Fibroblast of lung (primary cell): Measurements from ENCODE around the gene DQX1. TPM values are rescaled to one million over a fixed set of nuclear protein-coding genes. Genes with fewer than 3 reads are reported as not detected.
A peak's percentile ranks its signal among the peaks of the same experiment; 100 is the strongest.

Source experiments
- DNase-seq, 2 donors: peaks; one replicate each; pipeline versions ENCODE4 v3.0.0 to v3.0.0-alpha.2; 2010; ENCODE audit warnings: low read depth in 2 of 2
- H2AFZ ChIP-seq: 2 replicates; pipeline ENCODE4 v1.5.1; 2012; ENCODE audit warnings: low read length, control low read depth, inconsistent platforms
- H3K27ac ChIP-seq: 2 replicates; pipeline ENCODE4 v1.5.1; 2011; ENCODE audit warnings: low read length, control low read depth; ENCODE audit not compliant: insufficient read depth
- H3K27me3 ChIP-seq: 2 replicates; pipeline ENCODE4 v1.5.1; 2011; ENCODE audit warnings: mild to moderate bottlenecking, low read length; ENCODE audit not compliant: control insufficient read depth, insufficient read depth
- H3K36me3 ChIP-seq: 2 replicates; pipeline ENCODE4 v1.5.1; 2011; ENCODE audit warnings: low read length; ENCODE audit not compliant: control insufficient read depth, insufficient read depth
- H3K4me1 ChIP-seq: 2 replicates; pipeline ENCODE4 v1.5.1; 2011; ENCODE audit warnings: low read length; ENCODE audit not compliant: control insufficient read depth, insufficient read depth; ENCODE audit errors: extremely low read depth
- H3K4me2 ChIP-seq: 2 replicates; pipeline ENCODE4 v1.5.1; 2011; ENCODE audit warnings: low read length, control low read depth; ENCODE audit not compliant: insufficient read depth; ENCODE audit errors: extremely low read depth
- H3K4me3 ChIP-seq, 4 experiments: fragments of 200-600 bp in 1 of 4; sonication (generic) in 1 of 4; replicated peaks in 1 of 4; 2 replicates each; pipeline ENCODE4 v1.5.1; 2011 to 2016; ENCODE audit warnings: low read length in 4 of 4, low read depth in 3 of 4, mild to moderate bottlenecking in 3 of 4, control low read depth in 2 of 4, inconsistent platforms in 1 of 4, mixed read lengths in 1 of 4; ENCODE audit not compliant: insufficient read depth in 1 of 4; ENCODE audit errors: control extremely low read depth in 1 of 4
- H3K79me2 ChIP-seq: 2 replicates; pipeline ENCODE4 v1.5.1; 2012; ENCODE audit warnings: mild to moderate bottlenecking, low read length, inconsistent platforms; ENCODE audit not compliant: control insufficient read depth, insufficient read depth
- H3K9ac ChIP-seq: 2 replicates; pipeline ENCODE4 v1.5.1; 2011; ENCODE audit warnings: mild to moderate bottlenecking, low read length, control low read depth; ENCODE audit not compliant: insufficient read depth
- H3K9me3 ChIP-seq: 2 replicates; pipeline ENCODE4 v1.5.1; 2012; ENCODE audit warnings: low read depth, low read length; ENCODE audit not compliant: control insufficient read depth, insufficient read depth
- H4K20me1 ChIP-seq: 2 replicates; pipeline ENCODE4 v1.5.1; 2011; ENCODE audit warnings: low read length; ENCODE audit not compliant: control insufficient read depth, insufficient read depth; ENCODE audit errors: extremely low read depth
- CTCF ChIP-seq, 2 donors: IDR thresholded peaks in 1 of 2; conservative IDR thresholded peaks in 1 of 2; 1 replicate in 1 of 2; 2 replicates in 1 of 2; pipeline ENCODE4 v1.5.1; 2011 to 2012; ENCODE audit warnings: low read length in 2 of 2, control low read depth in 1 of 2, inconsistent platforms in 1 of 2, low read depth in 1 of 2, mild to moderate bottlenecking in 1 of 2
- EZH2 ChIP-seq: IDR thresholded peaks from 2 replicates; pipeline ENCODE4 v1.5.1; 2012; ENCODE audit warnings: low read length, control low read depth, mild to moderate bottlenecking; ENCODE audit errors: missing control alignments
- polyA plus RNA-seq, 2 donors: library from polyadenylated mRNA; depleted of rRNA in 1 of 2; stranded (reverse) in 1 of 2; unstranded in 1 of 2; fragments of >200 nt; gene quantifications; 2 replicates each; pipeline ENCODE4 v1.2.1, GENCODE V29; 2011 to 2012; ENCODE audit warnings: missing spikeins in 1 of 2
- total RNA-seq: library from RNA; depleted of rRNA; stranded (reverse); fragments of >200 nt; gene quantifications from 2 replicates; pipeline ENCODE4 v1.2.1, GENCODE V29; 2014

DQX1 gene
- total and polyA plus RNA-seq, 2 donors (not counting 1 experiment from before 2014, with no cell fraction given) = not detected

GRCh38 chr2:74533464-74533863 lies 7.4 kb upstream of the DQX1 start:
- no peaks in the 10 kb centered on the region for H3K9me3 ChIP-seq
- no peak overlapping the region for H3K4me2 ChIP-seq
- H2AFZ ChIP-seq = no peak overlapping the region
- H3K9ac ChIP-seq = no peak overlapping the region
- peaks cover 5% of the 10 kb centered on the region for H3K36me3 ChIP-seq
- H3K27ac ChIP-seq = no peak overlapping the region
- H3K79me2 ChIP-seq = peaks cover 12% of the 10 kb centered on the region
- no peak for DNase-seq
- H3K4me1 ChIP-seq = peaks cover 7% of the 10 kb centered on the region
- no peaks in the 10 kb centered on the region for H4K20me1 ChIP-seq
- peaks cover 2% of the 10 kb centered on the region for H3K27me3 ChIP-seq
- H3K4me3 ChIP-seq = no peak overlapping the region
- TF ChIP-seq EZH2 (no peak), CTCF (conservative IDR thresholded peaks at IDR 0.05 in 1 of 2, IDR thresholded peaks at IDR 0.05 in 1 of 2; ENCODE audit: low read depth in 1 of 2, low read length in 2 of 2) (no peak)

GRCh38 chr2:74532222-74532621 lies 6.2 kb upstream of the DQX1 start:
- TF ChIP-seq EZH2 (no peak), CTCF (conservative IDR thresholded peaks at IDR 0.05 in 1 of 2, IDR thresholded peaks at IDR 0.05 in 1 of 2; ENCODE audit: low read depth in 1 of 2, low read length in 2 of 2) (peak in 1 of 2 donors; percentile 30)
- H3K79me2 ChIP-seq = peaks cover 23% of the 10 kb centered on the region
- H3K4me2 ChIP-seq = no peak overlapping the region
- H4K20me1 ChIP-seq = no peaks in the 10 kb centered on the region
- no peak overlapping the region for H3K9ac ChIP-seq
- DNase-seq = peak in 1 of 2 donors; percentile 76
- H3K9me3 ChIP-seq = no peaks in the 10 kb centered on the region
- no peak overlapping the region for H3K4me3 ChIP-seq
- peaks cover 14% of the 10 kb centered on the region for H3K36me3 ChIP-seq
- no peak overlapping the region for H2AFZ ChIP-seq
- H3K27ac ChIP-seq = no peak overlapping the region
- peaks cover 7% of the 10 kb centered on the region for H3K4me1 ChIP-seq
- H3K27me3 ChIP-seq = no peaks in the 10 kb centered on the region

- Histone ChIP-seq H3K79me2 (peaks cover 25% of the 10 kb centered on the region), H3K27ac (no peak overlapping the region), H4K20me1 (no peaks in the 10 kb centered on the region), H3K4me3 (peak overlapping the region in 1 of 4 experiments; percentile 97), H3K4me1 (peaks cover 7% of the 10 kb centered on the region), H3K36me3 (peaks cover 19% of the 10 kb centered on the region), H3K9ac (no peak overlapping the region), H3K4me2 (no peak overlapping the region), H3K9me3 (no peaks in the 10 kb centered on the region), H2AFZ (no peak overlapping the region), H3K27me3 (no peaks in the 10 kb centered on the region)
- DNase-seq = no peak
- TF ChIP-seq EZH2 = no peak
- no peak for TF ChIP-seq CTCF (conservative IDR thresholded peaks at IDR 0.05 in 1 of 2, IDR thresholded peaks at IDR 0.05 in 1 of 2; ENCODE audit: low read depth in 1 of 2, low read length in 2 of 2)
Observed at GRCh38 chr2:74531666-74532065, 5.6 kb upstream of the DQX1 start.
